MV-4-11 (cell line): Measurements from ENCODE around the gene SEMA3E.
"Not testable (repeated sequence)": the region's sequence is repeated elsewhere in the genome, so short reads cannot be mapped to it uniquely, and the experiment has no call there.

Experiments used
- DNase-seq: peaks from one replicate; lab custom pipeline; 2025; lab: John Stamatoyannopoulos, UW

The SEMA3E gene

GRCh38 chr7:83648464-83649241 is at the start of gene SEMA3E:
SEMA3E (minus strand) TSS chr7:83649139.
- DNase-seq: no peak

- no peak for DNase-seq
Observed at GRCh38 chr7:83697804-83698530, 49.0 kb upstream of the SEMA3E start.

- no peak for DNase-seq
Observed at GRCh38 chr7:83696101-83696500, 47.2 kb upstream of the SEMA3E start.

- no peak for DNase-seq
Observed at GRCh38 chr7:83695128-83695960, 46.4 kb upstream of the SEMA3E start.

GRCh38 chr7:83693256-83693655 is 44.3 kb upstream of the SEMA3E start:
- DNase-seq: no peak

- DNase-seq: no peak
Observed at GRCh38 chr7:83691095-83691494, 42.2 kb upstream of the SEMA3E start.

- DNase-seq: no peak
Observed at GRCh38 chr7:83689855-83690254, 40.9 kb upstream of the SEMA3E start.

GRCh38 chr7:83686416-83686815 is 37.5 kb upstream of the SEMA3E start:
- DNase-seq: no peak

GRCh38 chr7:83684928-83685327 is 36.0 kb upstream of the SEMA3E start:
- no peak for DNase-seq

- no peak for DNase-seq
Observed at GRCh38 chr7:83681200-83681778, 32.4 kb upstream of the SEMA3E start.

- no peak for DNase-seq
Observed at GRCh38 chr7:83677180-83677866, 28.4 kb upstream of the SEMA3E start.

- not testable (repeated sequence) for DNase-seq
Observed at GRCh38 chr7:83673291-83673690, 24.4 kb upstream of the SEMA3E start.

- DNase-seq: no peak
Observed at GRCh38 chr7:83672157-83672556, 23.2 kb upstream of the SEMA3E start.

- no peak for DNase-seq
Observed at GRCh38 chr7:83663131-83663530, 14.2 kb upstream of the SEMA3E start.

- DNase-seq: no peak
Observed at GRCh38 chr7:83658126-83658525, 9.2 kb upstream of the SEMA3E start.

GRCh38 chr7:83655951-83656556 is 7.1 kb upstream of the SEMA3E start:
- peak; percentile 6 for DNase-seq

- DNase-seq: no peak
Observed at GRCh38 chr7:83652481-83652880, 3.5 kb upstream of the SEMA3E start.

GRCh38 chr7:83649701-83650100 is 762 bp upstream of the SEMA3E start:
- DNase-seq: no peak

- DNase-seq: no peak
Observed at GRCh38 chr7:83646027-83646426, 2.9 kb downstream of the SEMA3E start.

- no peak for DNase-seq
Observed at GRCh38 chr7:83643739-83644138, 5.2 kb downstream of the SEMA3E start.

GRCh38 chr7:83643012-83643411 is 5.9 kb downstream of the SEMA3E start:
- DNase-seq: no peak
